ENCODE data around the gene TMEM213.

DNA sequence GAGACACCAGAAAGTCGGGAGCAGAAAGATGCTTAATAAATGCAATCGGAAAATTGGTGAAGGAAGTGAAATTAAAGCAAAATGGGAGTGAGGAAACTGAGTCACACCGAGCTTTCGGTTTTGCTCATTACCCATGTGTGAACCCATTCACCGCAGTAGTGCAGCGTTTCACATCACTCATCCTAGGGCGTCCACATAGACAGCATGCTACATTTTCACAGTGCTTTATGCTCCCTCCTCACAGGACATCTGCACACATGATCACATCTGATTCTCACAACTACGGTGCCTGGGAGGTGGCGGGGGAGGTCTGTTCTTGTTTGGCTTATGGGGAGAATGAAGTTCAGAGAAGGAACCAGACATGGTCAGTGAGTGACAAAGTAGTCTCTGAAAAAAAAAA lies 36.8 kb downstream of the TMEM213 start:
- TF ChIP-seq NONO (IDR thresholded peaks at IDR 0.05) = no peak
- no peak for TF ChIP-seq NONO (CRISPR knock-in tag; conservative IDR thresholded peaks at IDR 0.05)
- no peak for TF ChIP-seq ZNF350 (CRISPR knock-in tag; IDR thresholded peaks at IDR 0.05; ENCODE audit: borderline replicate concordance, low read depth)
- no peak for TF ChIP-seq TCF7L2 (IDR thresholded peaks at IDR 0.05; ENCODE audit: low read depth, low read length)
- no peak for TF ChIP-seq ZNF296 (CRISPR knock-in tag; conservative IDR thresholded peaks at IDR 0.05)
- TF ChIP-seq NFIC (IDR thresholded peaks at IDR 0.05; ENCODE audit: low read length) = no peak
- TF ChIP-seq PAX8 (CRISPR knock-in tag; IDR thresholded peaks at IDR 0.05; ENCODE audit: borderline replicate concordance) = no peak
- TF ChIP-seq, protein P1, sequence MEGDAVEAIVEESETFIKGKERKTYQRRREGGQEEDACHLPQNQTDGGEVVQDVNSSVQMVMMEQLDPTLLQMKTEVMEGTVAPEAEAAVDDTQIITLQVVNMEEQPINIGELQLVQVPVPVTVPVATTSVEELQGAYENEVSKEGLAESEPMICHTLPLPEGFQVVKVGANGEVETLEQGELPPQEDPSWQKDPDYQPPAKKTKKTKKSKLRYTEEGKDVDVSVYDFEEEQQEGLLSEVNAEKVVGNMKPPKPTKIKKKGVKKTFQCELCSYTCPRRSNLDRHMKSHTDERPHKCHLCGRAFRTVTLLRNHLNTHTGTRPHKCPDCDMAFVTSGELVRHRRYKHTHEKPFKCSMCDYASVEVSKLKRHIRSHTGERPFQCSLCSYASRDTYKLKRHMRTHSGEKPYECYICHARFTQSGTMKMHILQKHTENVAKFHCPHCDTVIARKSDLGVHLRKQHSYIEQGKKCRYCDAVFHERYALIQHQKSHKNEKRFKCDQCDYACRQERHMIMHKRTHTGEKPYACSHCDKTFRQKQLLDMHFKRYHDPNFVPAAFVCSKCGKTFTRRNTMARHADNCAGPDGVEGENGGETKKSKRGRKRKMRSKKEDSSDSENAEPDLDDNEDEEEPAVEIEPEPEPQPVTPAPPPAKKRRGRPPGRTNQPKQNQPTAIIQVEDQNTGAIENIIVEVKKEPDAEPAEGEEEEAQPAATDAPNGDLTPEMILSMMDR (CRISPR knock-in tag; IDR thresholded peaks at IDR 0.05) = no peak
- no peak for TF ChIP-seq RFX5 (IDR thresholded peaks at IDR 0.05; ENCODE audit: low read depth, low read length)
- TF ChIP-seq TAF1 (CRISPR knock-in tag; IDR thresholded peaks at IDR 0.05) = no peak
- TF ChIP-seq ZNF274 (CRISPR knock-in tag; IDR thresholded peaks at IDR 0.05) = no peak

Measured in HepG2 (cell line).